GM18870 (cell line): Measurements from ENCODE around the gene KRTAP10-9.
"Not testable (repeated sequence)": the region's sequence is repeated elsewhere in the genome, so short reads cannot be mapped to it uniquely, and the experiment has no call there.

Source experiments
- ATAC-seq: cut with Tn5 transposase; IDR thresholded peaks from one replicate; pipeline ENCODE4 v1.9.1; 2021; ENCODE audit warnings: moderate library complexity; ENCODE audit not compliant: unreplicated experiment

Gene KRTAP10-9

DNA sequence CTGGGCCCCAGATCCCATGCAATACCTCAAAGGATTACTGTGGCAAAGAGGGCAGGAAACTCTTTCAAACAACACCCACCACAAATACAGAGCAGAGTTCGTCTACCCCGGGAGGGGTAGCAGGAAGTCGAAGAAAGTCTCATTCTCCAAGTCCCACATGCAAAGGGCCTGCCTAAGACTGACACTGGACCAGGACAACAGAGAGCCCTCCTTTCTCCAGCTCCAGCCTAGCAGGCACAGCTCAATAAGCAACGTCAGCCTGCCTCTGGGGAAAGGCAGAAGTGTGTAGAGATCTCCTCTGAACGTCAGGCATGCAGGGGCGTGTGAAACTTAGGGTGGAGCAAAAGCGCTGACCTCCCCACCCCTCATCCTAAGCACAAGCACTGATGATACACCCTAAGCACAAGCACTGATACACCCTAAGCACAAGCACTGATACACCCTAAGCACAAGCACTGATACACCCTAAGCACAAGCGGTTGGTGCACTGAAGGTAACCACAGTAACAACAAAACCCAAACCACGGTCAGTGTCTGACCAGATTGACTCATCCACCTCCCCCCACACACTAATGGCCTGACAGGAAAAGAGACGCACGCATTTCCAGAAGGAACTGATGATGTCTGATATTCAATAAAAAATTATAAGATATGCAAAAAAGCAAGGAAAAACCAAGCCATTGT, 32.2 kb downstream of the KRTAP10-9 start:
- no peak for ATAC-seq

DNA sequence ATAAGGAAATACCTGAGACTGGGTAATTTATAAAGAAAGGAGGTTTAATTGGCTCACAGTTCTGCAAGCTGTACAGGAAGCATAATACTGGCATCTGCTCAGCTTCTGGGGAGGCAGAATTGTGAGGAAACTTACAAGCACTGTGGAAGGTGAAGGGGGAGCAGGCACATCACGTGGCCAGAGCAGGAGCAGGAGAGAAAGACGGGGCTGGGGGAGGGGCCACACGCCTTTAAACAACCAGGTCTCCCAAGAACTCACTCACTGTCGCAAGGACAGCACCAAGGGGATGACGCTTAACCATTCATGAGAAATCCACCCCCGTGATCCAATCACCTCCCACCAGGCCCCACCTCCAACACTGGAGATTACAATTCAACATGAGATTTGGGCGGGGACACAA, 34.7 kb downstream of the KRTAP10-9 start:
- ATAC-seq: not testable (repeated sequence)

DNA sequence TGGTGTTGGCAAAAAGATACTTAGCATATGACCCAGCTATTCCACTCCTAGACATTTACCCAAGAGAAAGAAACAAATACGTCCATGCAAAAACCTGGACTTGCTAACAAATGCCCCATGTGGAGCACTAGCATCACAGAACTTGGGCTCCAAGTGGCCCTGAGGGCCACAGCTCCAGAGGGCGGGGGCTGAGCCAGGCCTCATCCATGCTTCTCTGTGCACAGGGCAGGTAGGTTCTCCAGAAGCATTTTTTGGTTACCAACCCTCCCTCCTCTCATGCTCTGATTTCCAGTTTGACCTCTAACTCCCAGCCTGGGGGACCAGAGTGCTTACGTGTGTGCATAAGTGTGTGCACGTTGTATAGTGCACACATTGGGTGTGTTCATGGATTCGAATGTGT, 37.8 kb downstream of the KRTAP10-9 start:
- ATAC-seq: no peak

GRCh38 chr21:44666401-44667320, 39.8 kb downstream of the KRTAP10-9 start, which contains the start of gene KRTAP12-2:
Gene KRTAP12-2 (minus strand): TSS chr21:44666927. CDS start chr21:44666886, 41 bp downstream.
- ATAC-seq: no peak

DNA sequence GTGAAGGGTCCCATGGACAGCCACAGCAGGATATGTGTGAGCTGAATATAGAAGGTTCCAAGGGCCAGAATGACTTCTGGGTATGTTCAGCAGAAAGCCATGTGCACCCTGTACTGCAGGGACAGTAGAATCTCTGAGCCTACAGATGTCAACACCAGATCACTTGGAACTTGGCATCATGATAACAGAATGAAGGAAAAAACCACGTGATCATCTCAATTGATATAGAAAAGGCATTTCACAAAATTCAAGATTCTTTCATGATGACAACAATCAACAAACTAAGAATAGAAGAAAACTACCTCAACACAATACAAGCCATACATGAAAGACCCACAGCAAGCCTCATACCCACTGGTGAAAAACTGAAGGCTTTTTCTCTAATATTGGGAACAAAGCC, 40.7 kb downstream of the KRTAP10-9 start:
- no peak for ATAC-seq

DNA sequence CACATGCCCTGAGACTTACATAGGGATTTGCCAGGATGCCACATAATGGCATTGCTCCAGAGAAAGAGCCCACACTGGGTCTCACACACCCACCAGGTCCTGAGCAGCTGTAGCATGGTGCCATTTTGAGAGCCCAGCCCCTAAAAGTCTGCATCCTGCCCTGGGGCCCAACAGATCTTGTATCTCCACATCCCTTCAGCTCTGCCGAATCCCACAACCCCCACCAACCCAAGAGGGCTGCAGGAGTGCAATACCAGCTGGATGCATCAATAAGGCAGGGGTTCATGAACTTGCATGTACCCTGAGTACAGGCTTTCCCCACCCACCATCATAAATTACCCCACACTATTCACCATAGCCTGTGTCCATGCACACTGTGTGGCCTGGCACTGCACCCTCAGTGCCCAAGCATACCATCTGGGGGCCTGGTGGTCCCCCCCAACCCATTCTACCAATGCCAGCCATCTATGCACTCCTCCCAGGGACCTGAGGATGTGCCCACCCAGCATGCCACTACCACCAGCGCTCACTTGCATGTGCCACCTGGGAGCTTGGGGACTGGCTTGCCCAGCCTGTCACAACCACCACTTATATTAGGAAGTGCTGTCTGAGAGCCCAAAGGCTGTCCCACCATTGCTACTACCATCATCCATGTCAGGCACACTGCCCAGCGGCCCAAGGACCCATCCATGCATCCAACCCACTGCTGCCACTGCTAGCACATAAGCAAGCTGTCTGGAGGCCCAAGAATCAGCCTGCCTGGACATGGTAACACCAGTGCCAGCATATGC, 43.9 kb downstream of the KRTAP10-9 start:
- no peak for ATAC-seq

- ATAC-seq: no peak
These were observed 45.0 kb downstream of the KRTAP10-9 start for GRCh38 chr21:44671911-44672310.

DNA sequence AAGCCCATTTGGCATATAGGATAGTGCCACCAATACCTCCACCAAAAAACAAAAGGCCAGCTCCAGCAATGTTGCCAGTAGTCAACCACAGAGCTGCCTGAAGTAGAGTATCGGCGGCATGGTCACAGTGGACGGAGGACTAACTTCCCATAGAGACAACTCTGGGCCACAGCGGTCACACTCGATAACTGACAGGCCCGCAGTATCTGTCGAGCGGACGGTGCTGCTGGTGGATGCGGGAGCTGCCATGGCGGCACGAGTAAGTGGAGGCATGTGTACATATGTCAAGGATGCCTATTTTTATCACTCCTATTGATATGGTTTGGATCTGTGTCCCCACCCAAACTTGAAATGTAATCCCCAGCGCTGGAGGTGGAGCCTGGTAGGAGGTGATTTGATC, 51.0 kb downstream of the KRTAP10-9 start:
- ATAC-seq: no peak
